HG03060 (cell line): Measurements from ENCODE around the gene MREG.
"Not testable (repeated sequence)": the region's sequence is repeated elsewhere in the genome, so short reads cannot be mapped to it uniquely, and the experiment has no call there.

ENCODE experiments used
- ATAC-seq: cut with Tn5 transposase; IDR thresholded peaks from one replicate; pipeline ENCODE4 v1.9.1; 2021; ENCODE audit warnings: low read depth, moderate number of reproducible peaks; ENCODE audit not compliant: unreplicated experiment

Gene MREG

GRCh38 chr2:215926992-215927391 is 86.4 kb downstream of the MREG start:
- ATAC-seq: not testable (repeated sequence)

- no peak for ATAC-seq
These were observed 91.5 kb downstream of the MREG start for GRCh38 chr2:215921895-215922294.

- ATAC-seq: peak; percentile 51
These were observed 92.9 kb downstream of the MREG start for GRCh38 chr2:215920244-215921100.

- no peak for ATAC-seq
These were observed 93.6 kb downstream of the MREG start for GRCh38 chr2:215919624-215920243.

GRCh38 chr2:215918901-215919599 is 94.3 kb downstream of the MREG start:
- ATAC-seq: no peak

- peak; percentile 73 for ATAC-seq
These were observed 95.3 kb downstream of the MREG start for GRCh38 chr2:215917953-215918620.

GRCh38 chr2:215915441-215915840 is 97.9 kb downstream of the MREG start:
- ATAC-seq: no peak

- no peak for ATAC-seq
These were observed 98.6 kb downstream of the MREG start for GRCh38 chr2:215914777-215915165.

GRCh38 chr2:215914054-215914776 is 99.1 kb downstream of the MREG start:
- ATAC-seq: no peak

GRCh38 chr2:215912299-215912842 is 101.0 kb downstream of the MREG start:
- ATAC-seq: no peak

- ATAC-seq: no peak
These were observed 101.9 kb downstream of the MREG start for GRCh38 chr2:215911301-215912085.

GRCh38 chr2:215910180-215910579 is 103.2 kb downstream of the MREG start:
- ATAC-seq: no peak

GRCh38 chr2:215907147-215907546 is 106.2 kb downstream of the MREG start:
- ATAC-seq: no peak

- ATAC-seq: no peak
These were observed 106.9 kb downstream of the MREG start for GRCh38 chr2:215906458-215906857.

- ATAC-seq: no peak
These were observed 107.7 kb downstream of the MREG start for GRCh38 chr2:215905691-215906090.

- ATAC-seq: no peak
These were observed 109.2 kb downstream of the MREG start for GRCh38 chr2:215904101-215904500.

GRCh38 chr2:215903203-215903602 is 110.1 kb downstream of the MREG start:
- no peak for ATAC-seq

GRCh38 chr2:215901796-215902195 is 111.6 kb downstream of the MREG start:
- ATAC-seq: no peak

GRCh38 chr2:215900843-215901242 is 112.5 kb downstream of the MREG start:
- no peak for ATAC-seq
